Esophagus squamous epithelium (tissue), 4 donors: ENCODE data around the gene USH2A.

Experiments used
- POLR2A ChIP-seq, 4 donors: fragments of 450-650 bp; IDR thresholded peaks; one replicate each; pipeline ENCODE4 v1.6.1; 2017; ENCODE audit warnings: antibody characterized with exemption in 4 of 4, mild to moderate bottlenecking in 4 of 4, moderate library complexity in 3 of 4
- TF ChIP-seq, protein P1 (sequence below), 6 experiments: fragments of 450-650 bp in 4 of 6; fragments of 200-600 bp in 2 of 6; sonication (generic) in 2 of 6; IDR thresholded peaks; one replicate each; pipeline ENCODE4 v1.5.1; 2016 to 2019; ENCODE audit warnings: antibody characterized with exemption in 6 of 6, mild to moderate bottlenecking in 4 of 6, moderate library complexity in 4 of 6

DNA sequence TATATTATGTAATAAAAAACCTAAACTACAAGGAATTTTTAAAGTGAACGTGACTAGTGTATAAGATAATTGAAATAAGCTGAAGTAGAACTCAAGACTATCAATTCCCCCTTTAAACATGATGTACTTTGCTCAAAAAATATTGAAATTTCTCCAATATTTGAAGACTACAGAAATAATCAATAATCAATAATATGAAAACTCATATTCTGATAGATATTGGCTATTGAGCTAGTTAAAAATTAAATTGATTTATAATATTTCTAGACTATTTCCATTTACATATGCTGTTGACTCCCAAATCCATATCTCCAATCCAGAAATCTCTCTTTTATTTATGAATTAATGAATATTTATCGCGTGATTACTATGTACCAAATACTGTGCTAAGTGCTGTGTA lies 133.2 kb downstream of the USH2A start:
- TF ChIP-seq, protein P1, sequence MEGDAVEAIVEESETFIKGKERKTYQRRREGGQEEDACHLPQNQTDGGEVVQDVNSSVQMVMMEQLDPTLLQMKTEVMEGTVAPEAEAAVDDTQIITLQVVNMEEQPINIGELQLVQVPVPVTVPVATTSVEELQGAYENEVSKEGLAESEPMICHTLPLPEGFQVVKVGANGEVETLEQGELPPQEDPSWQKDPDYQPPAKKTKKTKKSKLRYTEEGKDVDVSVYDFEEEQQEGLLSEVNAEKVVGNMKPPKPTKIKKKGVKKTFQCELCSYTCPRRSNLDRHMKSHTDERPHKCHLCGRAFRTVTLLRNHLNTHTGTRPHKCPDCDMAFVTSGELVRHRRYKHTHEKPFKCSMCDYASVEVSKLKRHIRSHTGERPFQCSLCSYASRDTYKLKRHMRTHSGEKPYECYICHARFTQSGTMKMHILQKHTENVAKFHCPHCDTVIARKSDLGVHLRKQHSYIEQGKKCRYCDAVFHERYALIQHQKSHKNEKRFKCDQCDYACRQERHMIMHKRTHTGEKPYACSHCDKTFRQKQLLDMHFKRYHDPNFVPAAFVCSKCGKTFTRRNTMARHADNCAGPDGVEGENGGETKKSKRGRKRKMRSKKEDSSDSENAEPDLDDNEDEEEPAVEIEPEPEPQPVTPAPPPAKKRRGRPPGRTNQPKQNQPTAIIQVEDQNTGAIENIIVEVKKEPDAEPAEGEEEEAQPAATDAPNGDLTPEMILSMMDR (IDR thresholded peaks at IDR 0.05) = no peak
- TF ChIP-seq POLR2A (IDR thresholded peaks at IDR 0.05) = no peak
